Adrenal gland (tissue), 12 donors: Measurements from ENCODE around the gene TBC1D14. TPM values are rescaled to one million over a fixed set of nuclear protein-coding genes. Genes with fewer than 3 reads are reported as not detected.

Experiments used
- DNase-seq, 7 donors: peaks; one replicate each; pipeline ENCODE4 v3.0.0-alpha.2; 2019 to 2020
- H3K27ac ChIP-seq, 5 donors: fragments of 200-600 bp; sonication (generic) in 4 of 5; 1 replicate in 3 of 5; 2 replicates in 2 of 5; pipeline versions ENCODE4 v1.5.1 to v1.8.0; 2016 to 2020; ENCODE audit warnings: mild to moderate bottlenecking in 1 of 5
- H3K27me3 ChIP-seq: fragments of 200-600 bp; 2 replicates; pipeline ENCODE4 v1.8.0; 2021
- H3K36me3 ChIP-seq, 2 donors: fragments of 200-600 bp; replicated peaks in 1 of 2; 1 replicate in 1 of 2; 2 replicates in 1 of 2; pipeline versions ENCODE4 v1.5.1 to v1.8.0; 2018 to 2022
- H3K4me1 ChIP-seq, 2 donors: fragments of 200-600 bp; replicated peaks in 1 of 2; 1 replicate in 1 of 2; 2 replicates in 1 of 2; pipeline versions ENCODE4 v1.5.1 to v1.8.0; 2018 to 2021
- H3K4me3 ChIP-seq, 4 donors: fragments of 200-600 bp; sonication (generic) in 3 of 4; one replicate each; pipeline ENCODE4 v1.5.1; 2016 to 2018
- H3K9me3 ChIP-seq, 3 donors: fragments of 200-600 bp; sonication (generic) in 1 of 3; replicated peaks in 1 of 3; 1 replicate in 2 of 3; 2 replicates in 1 of 3; pipeline versions ENCODE4 v1.5.1 to v1.8.0; 2016 to 2021
- POLR2A ChIP-seq, 2 donors: fragments of 450-650 bp; IDR thresholded peaks; one replicate each; pipeline ENCODE4 v1.6.1; 2017; ENCODE audit warnings: antibody characterized with exemption in 2 of 2, mild to moderate bottlenecking in 2 of 2, moderate library complexity in 1 of 2
- WGBS, 4 donors: extraction: QIAGEN DNeasy Blood & Tissue Kit in 2 of 4; methylation state at CpG; one replicate each; pipeline versions ENCODE4 v1.1.5 to v1.1.7; 2013 to 2017; 5-methylcytosine and 5-hydroxymethylcytosine counted together
- intact Hi-C, 2 donors: fragments of 100-400 bp; cut with DNase I; formaldehyde crosslinking; loops; one replicate each; pipeline versions ENCODE4 v1.14.1 to v1.15.0; 2022 to 2023
- polyA plus RNA-seq, 3 donors: library from polyadenylated mRNA; stranded (reverse); fragments of 200-250 nt in 2 of 3; fragments of 350-450 nt in 1 of 3; fragmentation: Illumina TruSeq in 1 of 3; extraction: RNeasy Lipid Tissue Mini Kit (QIAGEN cat#74804) in 1 of 3; gene quantifications; one replicate each; pipeline ENCODE4 v1.2.3, GENCODE V29; 2013 to 2014
- total RNA-seq, 9 donors: library from RNA; depleted of rRNA in 4 of 9; stranded (reverse); fragments of >200 nt in 4 of 9; fragments of 120-200 nt in 1 of 9; fragmentation: NEBNext Ultra II Directional in 1 of 9; extraction: Animal tissue kit (Norgen Biotek cat#: 25700) in 1 of 9; gene quantifications; one replicate each; pipeline versions ENCODE4 v1.1.0 to v1.2.4, GENCODE V29; 2013 to 2023
- TF ChIP-seq, protein P1 (sequence below), 6 experiments: fragments of 450-650 bp in 4 of 6; fragments of 200-600 bp in 2 of 6; sonication (generic) in 1 of 6; IDR thresholded peaks; 1 replicate in 5 of 6; 2 replicates in 1 of 6; pipeline versions ENCODE4 v1.5.1 to v1.8.0; 2016 to 2021; ENCODE audit warnings: antibody characterized with exemption in 6 of 6, mild to moderate bottlenecking in 2 of 6, moderate library complexity in 1 of 6
- donor health status: healthy with polysubstance abuse.
- donor health status: Bipolar disorder and iron deficiency.
- donor health status: DM: yes; HTN: yes; CAD: no.
- donor health status: DM: no; HTN: no; CAD: no.
- donor health status: DM: no; HTN: no; CAD: no.
- donor health status: DM: yes; HTN: yes; CAD: no.

Gene TBC1D14
- total and polyA plus RNA-seq, 12 donors, result 24.9 to 110 (median 83.0) TPM

DNA sequence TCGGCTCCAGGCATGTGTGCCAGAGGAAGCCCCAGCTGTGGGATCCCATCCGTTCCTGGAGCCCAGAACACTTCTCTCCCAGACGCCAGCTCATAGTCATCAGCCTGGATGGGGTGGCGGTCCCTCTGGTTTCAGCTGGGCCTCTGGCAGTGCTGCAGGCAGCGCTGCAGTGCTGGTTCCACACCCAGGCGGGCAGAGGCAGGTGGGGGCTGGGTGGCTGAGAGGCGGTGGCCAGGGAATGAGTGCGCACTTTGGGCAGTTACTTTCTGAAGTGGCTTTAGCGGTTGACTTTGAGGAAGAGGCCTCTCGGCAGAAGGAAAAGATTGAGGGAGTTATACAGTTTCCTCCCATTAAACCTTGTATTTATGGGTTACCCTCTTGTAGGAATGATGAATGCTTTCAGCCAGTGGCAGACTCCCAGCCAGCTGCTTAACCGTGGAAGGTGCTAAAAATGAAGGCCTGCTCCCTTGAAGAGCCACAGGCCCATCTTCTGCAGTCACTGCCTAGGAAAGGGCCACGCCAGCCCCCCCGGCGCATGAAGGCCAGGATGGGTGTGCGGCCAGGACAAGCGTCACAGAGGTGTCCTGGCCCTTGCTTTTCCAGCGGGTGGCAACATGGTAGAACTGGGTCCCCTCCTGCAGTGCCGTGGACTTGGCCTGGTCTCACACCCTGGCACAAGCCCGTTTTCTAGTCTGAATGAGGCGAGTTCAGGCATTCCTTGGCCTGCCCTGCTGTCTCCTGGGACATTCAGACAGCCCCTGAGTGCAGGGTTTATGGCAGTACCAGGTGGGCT is 143.5 kb downstream of the TBC1D14 start:
- intact Hi-C loops, result no loop called here
- TF ChIP-seq, protein P1, sequence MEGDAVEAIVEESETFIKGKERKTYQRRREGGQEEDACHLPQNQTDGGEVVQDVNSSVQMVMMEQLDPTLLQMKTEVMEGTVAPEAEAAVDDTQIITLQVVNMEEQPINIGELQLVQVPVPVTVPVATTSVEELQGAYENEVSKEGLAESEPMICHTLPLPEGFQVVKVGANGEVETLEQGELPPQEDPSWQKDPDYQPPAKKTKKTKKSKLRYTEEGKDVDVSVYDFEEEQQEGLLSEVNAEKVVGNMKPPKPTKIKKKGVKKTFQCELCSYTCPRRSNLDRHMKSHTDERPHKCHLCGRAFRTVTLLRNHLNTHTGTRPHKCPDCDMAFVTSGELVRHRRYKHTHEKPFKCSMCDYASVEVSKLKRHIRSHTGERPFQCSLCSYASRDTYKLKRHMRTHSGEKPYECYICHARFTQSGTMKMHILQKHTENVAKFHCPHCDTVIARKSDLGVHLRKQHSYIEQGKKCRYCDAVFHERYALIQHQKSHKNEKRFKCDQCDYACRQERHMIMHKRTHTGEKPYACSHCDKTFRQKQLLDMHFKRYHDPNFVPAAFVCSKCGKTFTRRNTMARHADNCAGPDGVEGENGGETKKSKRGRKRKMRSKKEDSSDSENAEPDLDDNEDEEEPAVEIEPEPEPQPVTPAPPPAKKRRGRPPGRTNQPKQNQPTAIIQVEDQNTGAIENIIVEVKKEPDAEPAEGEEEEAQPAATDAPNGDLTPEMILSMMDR (IDR thresholded peaks at IDR 0.05), result no peak
- no peak for TF ChIP-seq POLR2A (IDR thresholded peaks at IDR 0.05)
- no peaks in the 10 kb centered on the region for H3K27me3 ChIP-seq
- peak in 6 of 7 donors; percentile 52 to 72 (median 63) for DNase-seq
- H3K4me3 ChIP-seq, result no peak overlapping the region
- H3K36me3 ChIP-seq, result peaks cover 0 to 24% of the 10 kb centered on the region in 2 donors
- H3K27ac ChIP-seq, result peak overlapping the region in 3 of 5 donors; percentile 76 to 82 (median 76)
- no peaks in the 10 kb centered on the region for H3K9me3 ChIP-seq
- WGBS, 4 donors, result 58 to 73% (median 69%) methylated on average over 12 to 20 of the region's 20 CpGs
- peaks cover 29 to 43% of the 10 kb centered on the region in 2 donors for H3K4me1 ChIP-seq

DNA sequence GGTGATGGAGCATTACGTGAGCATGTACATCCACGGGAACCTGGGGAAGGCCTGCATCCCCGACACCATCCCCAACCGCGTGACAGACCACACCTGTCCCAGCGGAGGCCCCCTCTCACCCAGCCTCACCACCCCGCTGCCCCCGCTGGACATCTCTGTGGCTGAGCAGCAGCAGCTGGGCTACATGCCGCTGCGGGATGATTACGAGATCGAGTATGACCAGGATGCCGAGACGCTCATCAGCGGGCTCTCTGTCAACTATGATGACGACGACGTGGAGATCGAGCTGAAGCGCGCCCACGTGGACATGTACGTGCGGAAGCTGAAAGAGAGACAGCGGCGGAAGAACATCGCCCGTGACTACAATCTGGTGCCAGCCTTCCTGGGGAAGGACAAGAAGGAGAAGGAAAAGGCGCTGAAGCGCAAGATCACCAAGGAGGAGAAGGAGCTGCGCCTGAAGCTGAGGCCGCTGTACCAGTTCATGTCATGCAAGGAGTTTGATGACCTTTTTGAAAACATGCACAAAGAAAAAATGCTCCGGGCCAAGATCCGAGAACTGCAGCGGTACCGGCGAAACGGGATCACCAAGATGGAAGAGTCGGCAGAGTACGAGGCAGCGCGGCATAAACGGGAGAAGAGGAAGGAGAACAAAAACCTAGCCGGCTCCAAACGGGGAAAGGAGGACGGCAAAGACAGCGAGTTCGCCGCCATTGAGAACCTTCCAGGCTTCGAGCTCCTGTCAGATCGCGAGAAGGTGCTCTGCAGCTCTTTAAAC is 144.7 kb downstream of the TBC1D14 start:
- Histone ChIP-seq H3K4me3 (no peak overlapping the region), H3K27ac (peak overlapping the region in 1 of 5 donors; percentile 76), H3K36me3 (peaks cover 0 to 27% of the 10 kb centered on the region in 2 donors), H3K4me1 (peaks cover 29 to 41% of the 10 kb centered on the region in 2 donors), H3K27me3 (no peaks in the 10 kb centered on the region), H3K9me3 (no peaks in the 10 kb centered on the region)
- no peak for DNase-seq
- intact Hi-C loops, result no loop called here
- 96 to 97% (median 97%) methylated on average over 46 to 52 of the region's 52 CpGs for WGBS, 4 donors
- TF ChIP-seq, protein P1 (IDR thresholded peaks at IDR 0.05), result no peak
- no peak for TF ChIP-seq POLR2A (IDR thresholded peaks at IDR 0.05)

DNA sequence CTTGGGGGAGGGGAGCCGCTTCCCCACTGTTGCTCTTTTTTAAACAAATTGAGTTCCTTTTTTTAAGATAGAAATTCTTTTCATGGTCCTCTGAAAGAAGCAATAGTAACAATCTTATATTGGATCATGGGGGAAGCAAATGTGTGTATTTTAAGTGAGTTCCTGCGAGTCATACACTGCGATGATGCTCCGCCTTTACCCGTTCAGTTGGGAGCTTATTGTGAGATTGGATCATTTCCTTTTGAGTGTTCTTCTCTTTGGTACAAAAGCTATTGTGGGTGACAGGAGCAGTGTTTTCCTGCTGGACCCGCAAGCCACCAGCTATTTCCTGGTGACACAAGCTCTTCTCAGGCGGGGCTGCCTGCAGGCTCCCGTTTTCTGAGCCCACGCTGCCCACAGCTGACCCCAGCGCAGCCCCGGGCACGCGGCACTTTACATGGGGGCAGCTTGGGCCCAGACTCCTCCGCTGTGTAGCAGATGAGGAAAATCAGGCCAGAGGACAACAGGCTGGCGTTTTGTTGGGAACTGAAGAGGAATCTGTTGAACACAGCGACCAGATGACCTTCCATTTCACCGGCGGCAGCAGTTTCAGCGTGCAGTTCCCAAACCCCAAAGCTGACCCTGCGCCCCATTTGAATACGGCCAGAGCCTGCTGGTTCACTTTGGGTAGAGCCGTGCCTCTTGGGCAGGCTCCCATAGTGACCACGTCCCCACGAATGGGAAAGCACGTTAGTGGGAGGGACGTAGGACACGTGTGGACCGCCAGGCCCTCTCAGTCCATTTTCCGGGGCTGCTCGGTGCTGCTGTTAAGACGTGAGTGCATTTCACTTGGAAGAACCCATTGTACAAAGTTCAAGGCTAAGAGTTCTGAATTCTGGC is 145.7 kb downstream of the TBC1D14 start:
- DNase-seq, result no peak
- Histone ChIP-seq H3K4me1 (peaks cover 20 to 30% of the 10 kb centered on the region in 2 donors), H3K9me3 (no peaks in the 10 kb centered on the region), H3K4me3 (no peak overlapping the region), H3K36me3 (peaks cover 0 to 38% of the 10 kb centered on the region in 2 donors), H3K27ac (no peak overlapping the region), H3K27me3 (no peaks in the 10 kb centered on the region)
- no peak for TF ChIP-seq POLR2A (IDR thresholded peaks at IDR 0.05)
- TF ChIP-seq, protein P1 (IDR thresholded peaks at IDR 0.05), result no peak
- WGBS, 4 donors, result 80 to 87% (median 84%) methylated on average over 26 to 31 of the region's 31 CpGs
- intact Hi-C loops, result no loop called here
